Embryonic facial prominence (tissue), 1 donor: ENCODE measurements around the gene ACSS3.
"Not testable (repeated sequence)": the region's sequence is repeated elsewhere in the genome, so short reads cannot be mapped to it uniquely, and the experiment has no call there.

ENCODE experiments used
- DNase-seq: peaks from one replicate; pipeline ENCODE4 v3.0.0-alpha.2; 2016; ENCODE audit errors: extremely low spot score

The ACSS3 gene

GRCh38 chr12:81167694-81168093, 89.8 kb downstream of the ACSS3 start:
- DNase-seq: no peak

DNA sequence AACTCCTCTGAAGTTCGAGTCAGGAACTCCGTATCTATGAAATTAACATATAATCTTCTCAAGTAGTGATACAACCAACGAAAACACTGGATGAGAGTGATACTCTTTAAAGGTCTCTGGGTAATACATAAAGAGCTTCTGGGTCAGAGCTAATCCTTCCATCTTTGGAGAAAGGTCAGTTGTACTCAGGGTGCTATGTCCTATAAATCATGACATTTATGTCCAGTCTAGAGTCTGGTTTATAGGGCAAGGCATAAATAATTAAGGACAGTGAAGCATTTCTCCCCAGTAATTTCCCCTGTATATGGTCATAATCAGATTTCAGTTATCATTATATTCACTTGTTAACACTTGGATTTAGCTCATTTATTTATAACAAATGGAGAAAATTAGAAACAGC, 90.6 kb downstream of the ACSS3 start:
- no peak for DNase-seq

DNA sequence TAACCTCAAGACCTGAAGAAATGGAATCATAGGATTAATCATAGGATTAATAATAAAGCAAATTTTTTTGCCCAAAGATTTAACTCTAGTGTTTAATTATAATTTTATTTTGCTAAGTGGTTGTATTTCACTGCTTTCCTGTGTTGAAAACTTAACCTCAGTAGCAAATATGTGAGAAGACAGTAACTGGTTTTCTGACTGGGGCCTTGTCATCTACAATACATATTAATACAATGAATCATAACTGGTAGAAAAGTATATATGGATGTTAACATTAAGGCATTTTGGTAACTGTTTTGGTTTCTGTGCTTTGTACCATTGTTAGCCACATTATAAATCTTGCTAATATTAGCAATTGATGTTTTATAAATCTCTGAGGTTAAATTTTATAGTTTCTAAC, 92.2 kb downstream of the ACSS3 start:
- no peak for DNase-seq

GRCh38 chr12:81172851-81173250, 95.0 kb downstream of the ACSS3 start:
- DNase-seq: no peak

GRCh38 chr12:81174664-81175063, 96.8 kb downstream of the ACSS3 start:
- DNase-seq: no peak

- no peak for DNase-seq
These were observed 98.9 kb downstream of the ACSS3 start for GRCh38 chr12:81176796-81177195.

DNA sequence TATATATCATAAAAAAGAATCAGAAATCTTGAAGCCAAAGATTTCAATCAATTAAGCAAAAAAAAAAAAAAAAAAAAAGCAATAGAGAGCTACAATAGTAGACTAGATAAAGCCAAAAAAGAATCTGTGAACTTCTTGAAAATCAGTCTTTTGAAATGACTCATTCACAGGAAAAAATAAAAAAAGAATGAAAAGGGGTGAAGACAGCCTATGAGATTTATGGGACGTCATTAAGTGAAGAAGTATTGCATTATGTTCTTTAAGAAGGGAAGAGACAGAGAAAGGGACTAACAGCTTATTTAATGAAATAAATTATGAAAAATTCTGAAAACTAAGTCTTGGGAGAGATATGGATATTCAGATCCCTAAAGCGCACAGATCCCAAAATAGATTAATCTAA, 103.8 kb downstream of the ACSS3 start:
- DNase-seq: no peak

DNA sequence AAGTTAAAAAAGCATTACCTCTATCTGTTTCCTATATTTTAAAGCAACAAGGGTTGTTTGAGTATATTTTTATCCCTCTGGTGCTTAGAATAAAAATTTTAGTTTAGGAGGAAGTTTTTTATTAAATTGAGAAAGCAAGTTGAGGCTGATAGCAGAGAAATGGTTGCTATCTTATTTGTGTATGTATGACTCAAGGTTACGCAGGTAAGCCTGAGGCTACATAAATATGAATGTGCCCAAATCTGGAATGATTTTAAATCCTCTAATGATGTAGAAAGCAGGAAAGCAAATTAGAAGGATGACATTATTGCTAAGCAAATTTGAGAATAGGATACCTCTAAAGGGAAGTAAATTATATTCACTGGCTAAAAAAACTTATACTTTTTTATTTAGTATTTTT, 109.8 kb downstream of the ACSS3 start:
- DNase-seq: no peak

DNA sequence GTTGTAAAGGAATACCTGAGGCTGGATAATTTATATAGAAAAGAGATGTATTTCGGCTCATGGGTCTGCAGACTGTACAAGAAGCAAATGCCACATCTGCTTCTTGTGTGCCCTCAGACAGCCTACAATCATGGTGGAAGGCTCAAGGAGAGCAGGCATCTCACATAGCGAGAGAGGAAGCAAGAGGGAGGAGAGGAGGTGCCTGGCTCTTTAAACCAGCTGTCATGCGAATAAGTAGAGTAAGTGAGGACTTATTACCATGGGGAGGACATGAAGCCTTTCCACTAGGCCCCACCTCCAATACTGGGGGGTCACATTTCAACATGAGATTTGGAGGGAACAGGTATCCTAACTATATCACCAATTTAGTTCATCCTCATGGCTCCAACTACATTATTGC, 118.7 kb downstream of the ACSS3 start:
- no peak for DNase-seq

- DNase-seq: not testable (repeated sequence)
These were observed 122.7 kb downstream of the ACSS3 start for GRCh38 chr12:81200561-81200960.

GRCh38 chr12:81203671-81204204, 125.9 kb downstream of the ACSS3 start:
- DNase-seq: no peak

DNA sequence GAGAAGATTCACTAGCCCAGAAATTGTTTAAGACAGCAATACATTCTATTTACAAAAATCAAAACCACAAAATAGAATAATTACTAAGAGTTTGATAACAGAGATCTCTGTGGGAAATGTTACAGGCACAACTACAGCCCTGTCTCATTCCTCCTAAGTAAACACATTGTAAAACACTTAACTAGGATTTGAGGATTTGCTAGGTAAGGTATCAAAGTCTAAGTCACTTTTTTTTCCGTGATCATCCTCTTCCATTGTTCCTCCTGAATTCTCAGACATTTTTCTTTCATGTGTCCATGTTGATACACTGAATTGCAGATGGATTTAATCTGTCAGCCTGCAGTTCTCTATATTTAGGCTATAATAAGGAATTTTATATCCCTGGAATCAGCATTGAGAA, 127.5 kb downstream of the ACSS3 start:
- no peak for DNase-seq

- no peak for DNase-seq
These were observed 128.6 kb downstream of the ACSS3 start for GRCh38 chr12:81206429-81206828.

DNA sequence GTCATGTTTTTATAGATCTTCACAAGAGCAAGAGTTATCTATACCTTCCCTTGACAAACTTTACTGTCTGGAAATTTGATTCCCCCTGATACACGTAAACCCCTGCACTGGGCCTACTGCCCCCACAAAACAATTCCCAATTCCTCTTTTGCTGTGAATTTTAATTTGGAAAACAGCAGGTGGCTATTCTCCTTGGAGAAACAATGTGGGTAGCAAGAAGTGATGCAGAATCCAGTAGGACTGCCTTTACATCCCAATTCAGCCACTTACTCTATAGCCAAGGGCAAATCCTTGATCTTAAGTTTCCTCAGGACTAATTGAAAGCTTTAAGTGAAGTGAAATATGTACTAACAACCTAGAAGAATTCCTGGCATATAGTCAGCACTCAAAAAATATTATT, 129.3 kb downstream of the ACSS3 start:
- DNase-seq: no peak

DNA sequence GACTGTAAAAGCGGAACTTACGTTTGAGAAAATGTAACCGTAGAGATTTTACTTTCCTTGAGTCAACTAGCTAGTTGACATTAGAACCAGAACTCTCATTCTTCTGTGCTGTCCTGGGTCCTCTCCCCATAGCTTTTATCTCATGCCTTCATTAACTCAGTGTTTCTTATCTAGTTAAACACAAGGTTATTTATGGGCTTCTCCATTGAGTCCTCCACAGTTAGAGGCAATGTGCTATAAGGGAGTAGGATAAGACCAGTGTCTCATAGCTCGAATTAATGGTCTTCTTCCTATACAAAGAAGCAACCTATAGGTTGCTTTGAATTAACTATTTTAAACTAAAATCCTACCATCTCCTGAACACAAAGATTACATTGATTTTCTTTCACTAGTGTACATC, 129.8 kb downstream of the ACSS3 start:
- DNase-seq: no peak

- no peak for DNase-seq
These were observed 130.5 kb downstream of the ACSS3 start for GRCh38 chr12:81208187-81208911.

- DNase-seq: no peak
These were observed 131.1 kb downstream of the ACSS3 start for GRCh38 chr12:81209012-81209411.

- DNase-seq: not testable (repeated sequence)
These were observed 131.9 kb downstream of the ACSS3 start for GRCh38 chr12:81209772-81210225.

DNA sequence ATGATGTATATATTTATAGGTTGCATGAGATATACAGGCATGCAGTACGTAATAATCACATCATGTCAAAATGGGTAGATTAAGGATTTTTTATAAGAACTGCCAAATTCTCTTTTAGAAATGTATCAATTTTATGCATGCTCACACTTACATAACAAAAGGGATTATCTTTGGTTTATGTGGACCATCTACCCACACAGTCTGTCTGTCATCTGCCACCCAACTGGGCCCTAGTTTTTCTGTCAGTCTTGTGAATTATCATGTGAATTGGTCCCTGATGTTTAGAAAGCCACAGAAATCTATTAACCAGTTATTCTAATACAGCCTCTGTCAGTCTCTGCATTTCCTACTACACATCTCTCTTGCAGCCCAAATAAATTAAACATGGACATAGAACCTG, 133.4 kb downstream of the ACSS3 start:
- no peak for DNase-seq

- no peak for DNase-seq
These were observed 135.3 kb downstream of the ACSS3 start for GRCh38 chr12:81212996-81213696.

GRCh38 chr12:81216739-81217138, 138.9 kb downstream of the ACSS3 start:
- DNase-seq: no peak

DNA sequence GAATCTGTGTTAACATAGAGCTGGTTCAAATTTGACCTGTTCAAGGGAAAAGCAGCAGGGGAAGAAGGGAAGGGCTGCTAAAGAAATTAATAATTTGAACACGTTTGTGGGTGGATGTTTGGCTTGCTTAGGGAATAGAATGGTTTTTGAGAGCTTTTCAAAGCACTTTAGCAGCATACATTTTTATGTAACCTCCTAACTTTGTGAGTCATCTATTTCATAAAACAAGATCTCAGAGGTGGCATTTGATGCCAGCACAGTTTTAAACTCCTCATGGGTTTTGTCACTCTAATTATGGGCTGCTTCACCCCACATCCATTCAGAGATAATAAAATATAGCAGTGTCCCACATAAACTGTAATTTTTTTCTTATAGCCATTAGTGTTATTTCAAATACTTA, 143.8 kb downstream of the ACSS3 start:
- no peak for DNase-seq
